SH-SY5Y (cell line): ENCODE data around the gene SHISA4.

Experiments
- GATA2 ChIP-seq: IDR thresholded peaks from 2 replicates; pipeline ENCODE4 v1.6.1; 2011; ENCODE audit warnings: mild to moderate bottlenecking, low read depth, low read length
- GATA3 ChIP-seq: IDR thresholded peaks from 2 replicates; pipeline ENCODE4 v1.6.1; 2011; ENCODE audit warnings: low read depth, mild to moderate bottlenecking, low read length, moderate library complexity

SHISA4 gene

GRCh38 chr1:201928266-201928665 lies 39.6 kb downstream of the SHISA4 start:
- no peak for TF ChIP-seq GATA2
- no peak for TF ChIP-seq GATA3

DNA sequence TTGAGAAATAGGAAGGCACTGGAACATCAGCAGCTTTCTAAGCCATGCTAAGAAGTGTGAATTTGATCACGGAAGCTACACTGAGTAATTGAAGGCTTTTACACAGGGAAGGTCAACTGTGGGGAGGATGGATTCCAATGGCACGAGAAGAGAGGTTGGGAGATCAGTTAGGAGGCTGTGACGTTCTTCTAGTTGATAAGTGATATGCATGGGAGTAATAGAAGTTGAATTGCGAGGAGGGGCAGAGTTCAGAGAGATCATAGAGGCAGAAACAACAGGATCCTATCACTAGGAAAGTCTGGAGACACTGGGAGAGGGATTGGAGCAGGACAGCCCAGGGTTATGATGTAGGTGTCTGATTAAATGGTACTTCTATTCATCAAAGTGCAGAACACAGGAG lies 41.4 kb downstream of the SHISA4 start:
- TF ChIP-seq GATA3 (no peak), GATA2 (no peak)

DNA sequence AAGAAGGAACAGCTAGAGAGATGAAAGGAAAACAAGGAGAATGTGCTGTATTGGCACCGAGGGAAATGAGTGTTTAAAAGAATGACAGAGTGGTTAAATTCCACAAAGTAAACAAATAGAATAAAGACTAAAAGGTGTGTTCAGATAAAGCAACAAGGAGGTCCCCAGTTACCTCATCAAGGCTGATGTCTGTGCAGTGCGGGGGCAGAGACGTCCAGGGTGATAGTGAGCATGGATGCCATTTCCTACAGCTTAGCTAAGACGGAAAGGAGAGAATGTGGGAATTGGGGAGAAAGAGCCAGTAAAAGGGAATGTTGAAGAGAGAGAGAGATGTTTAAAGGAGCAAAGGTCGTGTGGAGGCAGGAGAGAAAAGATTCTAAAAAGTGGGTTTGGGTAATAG lies 42.1 kb downstream of the SHISA4 start:
- TF ChIP-seq GATA2 (no peak), GATA3 (no peak)

DNA sequence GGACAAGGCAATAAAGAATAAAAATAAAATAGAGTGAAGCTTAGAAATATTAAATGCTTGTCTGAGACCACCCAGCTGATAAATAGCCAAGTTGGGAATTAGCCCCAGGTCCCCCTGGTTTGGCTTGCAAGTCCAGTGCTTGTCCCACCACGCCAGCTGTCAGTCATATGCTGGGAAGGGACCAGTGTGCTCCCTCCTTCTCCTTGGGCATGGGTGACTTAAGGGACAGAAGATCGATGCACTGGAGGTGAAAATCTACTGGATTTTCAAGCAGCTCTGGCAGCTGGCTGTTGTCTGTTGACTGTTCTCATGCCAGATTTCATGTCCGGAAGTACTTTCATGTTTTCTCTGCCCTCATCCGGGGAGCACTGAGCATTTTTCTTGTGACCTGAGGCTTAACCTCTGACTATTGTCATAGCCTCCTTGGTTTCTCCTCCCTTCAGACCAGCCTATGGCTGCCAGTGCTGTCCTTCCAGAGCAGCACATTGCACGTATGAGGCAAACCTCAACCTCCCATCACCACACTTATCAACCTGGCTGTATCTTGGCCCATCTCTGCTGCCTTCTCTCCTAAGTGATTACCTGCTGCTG lies 45.2 kb downstream of the SHISA4 start:
- TF ChIP-seq GATA2 (no peak), GATA3 (no peak)

DNA sequence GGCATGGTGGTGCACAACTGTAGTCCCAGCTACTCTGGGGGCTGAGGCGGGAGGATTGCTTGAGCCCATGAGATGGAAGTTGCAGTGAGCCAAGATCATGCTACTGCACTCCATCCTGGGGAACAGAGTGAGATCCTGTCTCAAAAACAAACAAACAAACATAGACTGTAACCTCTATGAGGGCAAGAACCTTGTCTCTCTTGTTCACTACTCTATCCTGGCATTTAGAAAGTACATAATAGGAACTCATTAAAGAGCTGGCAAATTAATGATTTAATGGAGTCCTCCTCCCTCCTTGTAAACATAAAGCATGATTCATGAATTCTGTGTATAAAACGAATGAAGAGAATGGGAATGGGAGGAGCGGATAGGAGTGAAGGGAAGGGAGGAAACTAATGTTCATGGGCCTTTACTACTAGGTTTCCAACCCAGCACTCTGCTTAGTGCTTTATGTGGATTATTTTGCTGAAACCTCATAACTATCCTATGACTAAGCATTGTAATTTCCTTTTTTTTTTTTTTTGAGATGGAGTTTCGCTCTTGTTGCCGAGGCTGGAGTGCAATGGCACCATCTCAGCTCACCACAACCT lies 49.0 kb downstream of the SHISA4 start:
- TF ChIP-seq GATA2: no peak

- TF ChIP-seq GATA2 (no peak), GATA3 (no peak)
Measured at GRCh38 chr1:201938440-201939035, 49.8 kb downstream of the SHISA4 start.

DNA sequence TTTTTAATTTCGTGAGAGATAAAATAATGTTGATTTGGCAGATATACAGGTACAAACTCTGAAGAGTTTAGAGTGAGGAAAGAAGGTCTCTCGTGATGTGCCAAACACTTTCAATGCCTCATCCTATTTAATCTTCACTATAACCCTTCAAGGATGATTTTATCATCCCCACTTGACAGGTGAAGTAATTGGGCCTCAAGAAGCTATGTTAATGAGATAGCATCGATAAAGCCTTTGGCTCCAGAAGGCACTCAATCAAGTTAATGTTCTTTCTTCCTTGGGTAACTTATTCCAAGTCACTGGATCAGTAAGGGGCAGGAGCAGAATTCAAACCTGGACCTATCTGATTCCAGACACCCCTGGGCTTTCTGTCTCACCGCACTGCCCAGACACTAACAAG lies 50.5 kb downstream of the SHISA4 start:
- TF ChIP-seq GATA3: no peak
- TF ChIP-seq GATA2: no peak

GRCh38 chr1:201939574-201939973 lies 50.9 kb downstream of the SHISA4 start:
- TF ChIP-seq GATA3 (no peak), GATA2 (no peak)

- TF ChIP-seq GATA2: no peak
- no peak for TF ChIP-seq GATA3
Measured at GRCh38 chr1:201941420-201942128, 52.9 kb downstream of the SHISA4 start.

DNA sequence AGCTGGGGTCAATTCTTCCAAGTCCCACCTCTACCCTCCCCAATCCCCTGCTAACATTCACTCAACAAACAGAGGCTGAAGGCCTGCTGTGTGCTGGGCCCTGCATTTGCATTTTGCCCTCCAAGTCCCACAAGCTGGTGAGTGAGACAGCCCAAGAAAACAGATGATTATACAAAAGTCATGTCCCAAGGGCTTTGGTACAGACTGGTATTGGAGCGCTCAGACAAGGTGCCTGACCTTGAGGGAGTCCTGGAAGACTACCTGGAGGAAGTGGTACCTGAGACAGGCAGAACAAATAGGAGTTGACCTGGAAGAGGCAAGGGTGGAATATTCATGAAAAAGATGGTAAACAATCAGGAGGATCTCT lies 53.4 kb downstream of the SHISA4 start:
- TF ChIP-seq GATA3 (no peak), GATA2 (no peak)
